ENCODE results near the gene CRABP1. TPM values are rescaled to one million over a fixed set of nuclear protein-coding genes. Genes with fewer than 3 reads are reported as not detected.

CRABP1 gene
- total and polyA plus RNA-seq, 10 of the 15 experiments (the other 5 are each of a cell fraction or from before 2014, with no cell fraction given): 0.21 to 0.41 TPM; not detected in 8

DNA sequence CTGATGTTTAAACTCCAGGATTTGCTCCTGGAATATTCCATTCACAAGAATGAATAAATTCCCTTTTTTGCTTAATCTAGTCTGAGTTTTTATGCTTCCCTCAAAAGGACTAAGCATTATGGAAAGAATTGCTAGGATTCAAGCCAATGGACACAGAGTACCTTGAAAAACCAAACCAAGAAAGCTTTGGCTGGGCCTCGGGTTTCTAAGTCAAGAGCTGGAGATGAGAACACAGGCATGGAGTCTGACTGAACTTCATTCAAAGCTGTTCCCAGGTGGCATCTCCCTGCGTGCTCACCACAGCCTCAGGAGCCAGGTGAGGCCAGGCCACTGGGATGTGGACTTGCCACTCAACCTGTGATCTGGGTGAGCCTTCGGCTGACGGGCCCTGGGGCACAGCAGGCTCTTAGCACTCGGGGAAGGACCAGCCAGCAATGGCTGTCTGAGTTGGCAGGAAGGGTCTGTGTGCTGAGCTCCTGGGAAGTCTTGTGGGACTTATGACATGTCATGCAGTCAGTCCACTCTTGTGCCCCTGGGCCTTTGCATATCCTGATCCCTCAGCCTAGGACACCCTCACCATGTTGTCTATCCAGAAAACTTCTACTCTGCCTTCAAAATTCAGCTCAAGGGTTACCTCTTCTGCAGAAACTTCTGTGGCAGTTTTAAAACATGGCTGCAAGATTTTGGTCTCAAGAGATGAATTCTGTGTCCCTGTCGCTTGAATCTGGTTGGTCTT is 21.8 kb downstream of the CRABP1 start (continued):
- TF ChIP-seq STAT3 (IDR thresholded peaks at IDR 0.05; ENCODE audit: low read depth, low read length) (no peak), SREBF1 (IDR thresholded peaks at IDR 0.05; ENCODE audit: low read length) (no peak), NFIC (IDR thresholded peaks at IDR 0.05; ENCODE audit: low read depth, low read length) (no peak)

DNA sequence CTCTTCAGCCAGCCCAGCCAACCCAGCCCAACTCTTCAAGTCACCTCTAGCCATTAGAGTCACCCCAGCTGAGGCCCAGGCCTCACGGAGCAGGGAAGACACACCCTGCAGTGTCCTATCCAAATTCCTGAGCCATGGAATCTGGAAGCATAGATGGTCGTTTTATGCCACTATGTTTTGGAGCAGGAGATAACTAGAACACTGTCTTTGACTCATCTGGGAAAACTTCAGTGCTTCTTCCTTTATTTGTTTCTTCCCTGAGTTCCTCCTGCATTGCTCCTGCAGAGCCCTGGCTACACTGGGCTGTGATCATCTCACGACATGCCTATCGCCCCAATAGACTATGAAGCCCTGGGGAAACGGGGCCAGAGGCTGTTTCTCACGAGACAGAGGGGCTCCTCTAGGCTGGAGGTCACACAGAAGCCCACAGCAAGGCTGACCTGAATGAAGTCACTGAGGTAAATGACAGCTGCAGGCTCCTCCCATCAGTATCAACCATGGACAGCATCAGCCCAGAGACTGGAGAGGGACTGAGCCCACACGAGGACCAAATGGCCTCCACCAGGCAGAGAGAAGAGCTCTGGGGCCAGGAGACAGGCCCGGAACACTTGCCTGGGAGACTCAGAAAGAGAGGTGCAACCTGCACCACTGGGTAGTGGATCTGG is 22.7 kb downstream of the CRABP1 start:
- H3K4me3 ChIP-seq: no peak overlapping the region
- intact Hi-C loops (cut with micrococcal nuclease; ENCODE audit: unreplicated experiment): no loop called here
- ChIA-PET CTCF (no interaction called here), SMC1A (ENCODE audit: uncharacterized antibody, unreplicated experiment) (no interaction called here), RAD21 (ENCODE audit: unreplicated experiment) (interaction anchor here (1.3 kb wide), 1 partner anchor 60 kb away, joined by 4 read pairs; no protein-coding TSS in a partner anchor), POLR2A (interaction anchor here (0.5 kb wide), 1 partner anchor 19 kb away, joined by 3 read pairs; no protein-coding TSS in a partner anchor)
- FAIRE-seq: no peak
- no peaks in the 10 kb centered on the region for H3K9me3 ChIP-seq (replicated peaks; ENCODE audit: control insufficient read depth, insufficient read depth, low read length)
- no peaks in the 10 kb centered on the region for H3K36me3 ChIP-seq (ENCODE audit: control insufficient read depth in 2 of 2, insufficient read depth in 2 of 2, low read length in 1 of 2)
- H3K9ac ChIP-seq (ENCODE audit: control insufficient read depth, insufficient read depth, low read length): no peak overlapping the region
- H2AFZ ChIP-seq (ENCODE audit: control insufficient read depth, low read depth, low read length): no peak overlapping the region
- no peaks in the 10 kb centered on the region for H3K79me2 ChIP-seq (ENCODE audit: control insufficient read depth, insufficient read depth, low read length)
- in situ Hi-C loops (cut with MboI): no loop called here
- DNase-seq (ENCODE audit: low read depth, low spot score): no peak
- H4K20me1 ChIP-seq (ENCODE audit: control insufficient read depth, insufficient read depth): no peaks in the 10 kb centered on the region
- 7% methylated on average over 8 of the region's 8 CpGs for WGBS (ENCODE audit: insufficient coverage, insufficient replicate concordance, low lambda C conversion rate, missing lambda C conversion rate)
- no peak for ATAC-seq
- H3K4me1 ChIP-seq (ENCODE audit: control insufficient read depth, insufficient read depth, low read length): no peaks in the 10 kb centered on the region
- no peak overlapping the region for H3K4me2 ChIP-seq (ENCODE audit: control insufficient read depth, insufficient read depth)
- no TSS peak for BruUV-seq (replicated peaks)
- no peaks in the 10 kb centered on the region; a peak in 2 of 4 replicates for H3K27me3 ChIP-seq (replicated peaks in 1 of 2; ENCODE audit: control insufficient read depth in 2 of 2, insufficient read depth in 2 of 2, low read length in 1 of 2)
- no peak overlapping the region for H3K27ac ChIP-seq (ENCODE audit: control insufficient read depth, insufficient read depth)
- TF ChIP-seq, protein P1, sequence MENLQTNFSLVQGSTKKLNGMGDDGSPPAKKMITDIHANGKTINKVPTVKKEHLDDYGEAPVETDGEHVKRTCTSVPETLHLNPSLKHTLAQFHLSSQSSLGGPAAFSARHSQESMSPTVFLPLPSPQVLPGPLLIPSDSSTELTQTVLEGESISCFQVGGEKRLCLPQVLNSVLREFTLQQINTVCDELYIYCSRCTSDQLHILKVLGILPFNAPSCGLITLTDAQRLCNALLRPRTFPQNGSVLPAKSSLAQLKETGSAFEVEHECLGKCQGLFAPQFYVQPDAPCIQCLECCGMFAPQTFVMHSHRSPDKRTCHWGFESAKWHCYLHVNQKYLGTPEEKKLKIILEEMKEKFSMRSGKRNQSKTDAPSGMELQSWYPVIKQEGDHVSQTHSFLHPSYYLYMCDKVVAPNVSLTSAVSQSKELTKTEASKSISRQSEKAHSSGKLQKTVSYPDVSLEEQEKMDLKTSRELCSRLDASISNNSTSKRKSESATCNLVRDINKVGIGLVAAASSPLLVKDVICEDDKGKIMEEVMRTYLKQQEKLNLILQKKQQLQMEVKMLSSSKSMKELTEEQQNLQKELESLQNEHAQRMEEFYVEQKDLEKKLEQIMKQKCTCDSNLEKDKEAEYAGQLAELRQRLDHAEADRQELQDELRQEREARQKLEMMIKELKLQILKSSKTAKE (IDR thresholded peaks at IDR 0.05; ENCODE audit: low read depth, poor library complexity, severe bottlenecking): no peak
- TF ChIP-seq, protein P2, sequence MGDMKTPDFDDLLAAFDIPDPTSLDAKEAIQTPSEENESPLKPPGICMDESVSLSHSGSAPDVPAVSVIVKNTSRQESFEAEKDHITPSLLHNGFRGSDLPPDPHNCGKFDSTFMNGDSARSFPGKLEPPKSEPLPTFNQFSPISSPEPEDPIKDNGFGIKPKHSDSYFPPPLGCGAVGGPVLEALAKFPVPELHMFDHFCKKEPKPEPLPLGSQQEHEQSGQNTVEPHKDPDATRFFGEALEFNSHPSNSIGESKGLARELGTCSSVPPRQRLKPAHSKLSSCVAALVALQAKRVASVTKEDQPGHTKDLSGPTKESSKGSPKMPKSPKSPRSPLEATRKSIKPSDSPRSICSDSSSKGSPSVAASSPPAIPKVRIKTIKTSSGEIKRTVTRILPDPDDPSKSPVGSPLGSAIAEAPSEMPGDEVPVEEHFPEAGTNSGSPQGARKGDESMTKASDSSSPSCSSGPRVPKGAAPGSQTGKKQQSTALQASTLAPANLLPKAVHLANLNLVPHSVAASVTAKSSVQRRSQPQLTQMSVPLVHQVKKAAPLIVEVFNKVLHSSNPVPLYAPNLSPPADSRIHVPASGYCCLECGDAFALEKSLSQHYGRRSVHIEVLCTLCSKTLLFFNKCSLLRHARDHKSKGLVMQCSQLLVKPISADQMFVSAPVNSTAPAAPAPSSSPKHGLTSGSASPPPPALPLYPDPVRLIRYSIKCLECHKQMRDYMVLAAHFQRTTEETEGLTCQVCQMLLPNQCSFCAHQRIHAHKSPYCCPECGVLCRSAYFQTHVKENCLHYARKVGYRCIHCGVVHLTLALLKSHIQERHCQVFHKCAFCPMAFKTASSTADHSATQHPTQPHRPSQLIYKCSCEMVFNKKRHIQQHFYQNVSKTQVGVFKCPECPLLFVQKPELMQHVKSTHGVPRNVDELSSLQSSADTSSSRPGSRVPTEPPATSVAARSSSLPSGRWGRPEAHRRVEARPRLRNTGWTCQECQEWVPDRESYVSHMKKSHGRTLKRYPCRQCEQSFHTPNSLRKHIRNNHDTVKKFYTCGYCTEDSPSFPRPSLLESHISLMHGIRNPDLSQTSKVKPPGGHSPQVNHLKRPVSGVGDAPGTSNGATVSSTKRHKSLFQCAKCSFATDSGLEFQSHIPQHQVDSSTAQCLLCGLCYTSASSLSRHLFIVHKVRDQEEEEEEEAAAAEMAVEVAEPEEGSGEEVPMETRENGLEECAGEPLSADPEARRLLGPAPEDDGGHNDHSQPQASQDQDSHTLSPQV (IDR thresholded peaks at IDR 0.05): no peak
- no peak for TF ChIP-seq RB1 (IDR thresholded peaks at IDR 0.05; ENCODE audit: borderline replicate concordance)
- no peak for TF ChIP-seq NFYA (IDR thresholded peaks at IDR 0.05; ENCODE audit: borderline replicate concordance, low read depth, low read length)
- TF ChIP-seq POU2F2 (IDR thresholded peaks at IDR 0.05; ENCODE audit: borderline replicate concordance, low read depth, low read length): no peak
- TF ChIP-seq SMAD5 (IDR thresholded peaks at IDR 0.05; ENCODE audit: low read depth): no peak
- TF ChIP-seq KLF5 (IDR thresholded peaks at IDR 0.05; ENCODE audit: partially characterized antibody): no peak
- no peak for TF ChIP-seq RAD51 (IDR thresholded peaks at IDR 0.05)
- TF ChIP-seq JUND (IDR thresholded peaks at IDR 0.05; ENCODE audit: low read depth, low read length): no peak
- TF ChIP-seq ATF7 (IDR thresholded peaks at IDR 0.05; ENCODE audit: low read depth): no peak

All from GM12878 (cell line).